NCI-H460 (cell line): ENCODE results near the gene ACOT9. TPM values are rescaled to one million over a fixed set of nuclear protein-coding genes. Genes with fewer than 3 reads are reported as not detected.
"Not testable (repeated sequence)": the region's sequence is repeated elsewhere in the genome, so short reads cannot be mapped to it uniquely, and the experiment has no call there.

Experiments
- DNase-seq: peaks from one replicate; pipeline ENCODE4 v3.0.0-alpha.2; 2016; ENCODE audit warnings: low read depth; ENCODE audit errors: extremely low read depth
- total RNA-seq: library from RNA; depleted of rRNA; stranded (reverse); fragments of >200 nt; shearing (Covaris generic); gene quantifications from 2 replicates; pipeline ENCODE4 v1.2.3, GENCODE V29; 2014

The ACOT9 gene
- total RNA-seq, 1 experiment from 2014 or later, result 119 TPM

- no peak for DNase-seq
These were observed 37.8 kb downstream of the ACOT9 start for GRCh38 chrX:23705235-23705634.

GRCh38 chrX:23704673-23705206, 38.3 kb downstream of the ACOT9 start:
- DNase-seq, result no peak

GRCh38 chrX:23699636-23700194, 43.4 kb downstream of the ACOT9 start:
- DNase-seq, result no peak

GRCh38 chrX:23694606-23695005, 48.5 kb downstream of the ACOT9 start:
- DNase-seq, result peak; percentile 73

GRCh38 chrX:23692166-23692565, 50.9 kb downstream of the ACOT9 start:
- DNase-seq, result no peak

- DNase-seq, result not testable (repeated sequence)
These were observed 66.6 kb downstream of the ACOT9 start for GRCh38 chrX:23676486-23676885.

GRCh38 chrX:23673108-23673507, 70.0 kb downstream of the ACOT9 start:
- DNase-seq, result no peak

- DNase-seq, result no peak
These were observed 72.5 kb downstream of the ACOT9 start for GRCh38 chrX:23670528-23670927.

GRCh38 chrX:23668335-23668734, 74.7 kb downstream of the ACOT9 start:
- no peak for DNase-seq

GRCh38 chrX:23667239-23668177, 75.6 kb downstream of the ACOT9 start, which contains the start of gene PRDX4:
PRDX4 (plus strand) TSS chrX:23667493; CDS start chrX:23667571, 78 bp downstream.
- DNase-seq, result peak; percentile 90

- DNase-seq, result no peak
These were observed 76.8 kb downstream of the ACOT9 start for GRCh38 chrX:23666282-23666681.

GRCh38 chrX:23664496-23664895, 78.6 kb downstream of the ACOT9 start:
- DNase-seq, result no peak

GRCh38 chrX:23662853-23663252, 80.2 kb downstream of the ACOT9 start:
- DNase-seq, result no peak

GRCh38 chrX:23662187-23662586, 80.9 kb downstream of the ACOT9 start:
- no peak for DNase-seq

GRCh38 chrX:23661671-23662070, 81.4 kb downstream of the ACOT9 start:
- no peak for DNase-seq

GRCh38 chrX:23660766-23661132, 82.3 kb downstream of the ACOT9 start:
- DNase-seq, result no peak

GRCh38 chrX:23660083-23660765, 82.9 kb downstream of the ACOT9 start:
- not testable (repeated sequence) for DNase-seq

GRCh38 chrX:23659339-23659738, 83.7 kb downstream of the ACOT9 start:
- DNase-seq, result no peak

- DNase-seq, result no peak
These were observed 86.4 kb downstream of the ACOT9 start for GRCh38 chrX:23656684-23657083.

- DNase-seq, result no peak
These were observed 87.0 kb downstream of the ACOT9 start for GRCh38 chrX:23656091-23656490.
